Stimulated activated memory B cell treated with anti-CD40 and anti-IgM and Interleukin-4, amounts not matched to agents 10 μg/mL and 1 μg/mL and 100 μg/mL, for 72 hours (primary cell): Measurements from ENCODE around the gene CCDC148.
"Not testable (repeated sequence)": the region's sequence is repeated elsewhere in the genome, so short reads cannot be mapped to it uniquely, and the experiment has no call there.

Source experiments
- ATAC-seq: fragments of 150-1000 bp; cut with Tn5 transposase; 2 replicates; pipeline ENCODE4 v1.10.0; 2021
- H3K27ac Mint-ChIP-seq: one replicate; pipeline ENCODE4 v1.8.0; 2022; ENCODE audit warnings: mild to moderate bottlenecking, mixed read lengths
- H3K27me3 Mint-ChIP-seq: one replicate; pipeline ENCODE4 v1.8.0; 2022; ENCODE audit warnings: mixed read lengths
- H3K36me3 Mint-ChIP-seq: one replicate; pipeline ENCODE4 v1.8.0; 2022; ENCODE audit warnings: mixed read lengths
- H3K4me1 Mint-ChIP-seq: one replicate; pipeline ENCODE4 v1.8.0; 2022; ENCODE audit warnings: mixed read lengths
- H3K4me3 Mint-ChIP-seq: one replicate; pipeline ENCODE4 v1.8.0; 2022; ENCODE audit warnings: mild to moderate bottlenecking, moderate library complexity, mixed read lengths
- H3K9me3 Mint-ChIP-seq: one replicate; pipeline ENCODE4 v1.8.0; 2022; ENCODE audit warnings: mixed read lengths

The CCDC148 gene

GRCh38 chr2:158464426-158465281, 8.1 kb upstream of the CCDC148 start:
- no peaks in the 10 kb centered on the region for H3K4me1 Mint-ChIP-seq
- no peaks in the 10 kb centered on the region for H3K36me3 Mint-ChIP-seq
- H3K4me3 Mint-ChIP-seq, result no peak overlapping the region
- H3K27me3 Mint-ChIP-seq, result peaks cover 13% of the 10 kb centered on the region
- ATAC-seq, result no peak
- H3K9me3 Mint-ChIP-seq, result no peaks in the 10 kb centered on the region
- H3K27ac Mint-ChIP-seq, result no peak overlapping the region

DNA sequence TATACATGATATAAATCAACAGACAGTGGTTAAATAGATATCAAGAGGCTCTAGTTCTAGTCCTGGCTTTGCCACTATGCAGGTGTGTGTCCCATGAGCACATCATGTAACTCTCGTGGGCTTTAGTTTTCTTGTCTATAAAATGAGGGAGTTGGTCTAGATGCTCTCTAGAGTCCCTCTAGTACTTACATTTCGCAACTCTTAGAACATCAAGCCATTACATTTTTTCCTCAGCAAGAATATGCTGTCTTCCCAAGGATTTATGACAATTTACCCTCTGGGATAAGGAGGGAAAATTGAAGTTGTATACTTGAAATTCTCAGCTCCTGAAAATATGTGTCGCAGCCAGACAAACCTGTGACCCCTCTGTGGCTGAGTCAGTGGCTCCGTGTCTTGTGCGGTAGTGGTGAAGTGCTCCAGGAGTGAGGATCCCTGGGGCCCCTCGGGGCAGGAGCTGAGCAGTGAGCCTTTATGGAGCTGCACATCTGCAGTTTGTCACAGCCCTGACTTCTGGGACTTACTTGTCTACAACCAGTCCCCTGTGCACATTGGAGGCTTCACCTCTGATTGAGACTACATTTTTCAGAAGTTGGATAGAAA, 7.0 kb upstream of the CCDC148 start:
- no peak for ATAC-seq
- Mint-ChIP-seq H3K36me3 (no peaks in the 10 kb centered on the region), H3K27ac (no peak overlapping the region), H3K4me3 (no peak overlapping the region), H3K4me1 (peaks cover under 1% of the 10 kb centered on the region), H3K27me3 (peaks cover 16% of the 10 kb centered on the region), H3K9me3 (no peaks in the 10 kb centered on the region)

DNA sequence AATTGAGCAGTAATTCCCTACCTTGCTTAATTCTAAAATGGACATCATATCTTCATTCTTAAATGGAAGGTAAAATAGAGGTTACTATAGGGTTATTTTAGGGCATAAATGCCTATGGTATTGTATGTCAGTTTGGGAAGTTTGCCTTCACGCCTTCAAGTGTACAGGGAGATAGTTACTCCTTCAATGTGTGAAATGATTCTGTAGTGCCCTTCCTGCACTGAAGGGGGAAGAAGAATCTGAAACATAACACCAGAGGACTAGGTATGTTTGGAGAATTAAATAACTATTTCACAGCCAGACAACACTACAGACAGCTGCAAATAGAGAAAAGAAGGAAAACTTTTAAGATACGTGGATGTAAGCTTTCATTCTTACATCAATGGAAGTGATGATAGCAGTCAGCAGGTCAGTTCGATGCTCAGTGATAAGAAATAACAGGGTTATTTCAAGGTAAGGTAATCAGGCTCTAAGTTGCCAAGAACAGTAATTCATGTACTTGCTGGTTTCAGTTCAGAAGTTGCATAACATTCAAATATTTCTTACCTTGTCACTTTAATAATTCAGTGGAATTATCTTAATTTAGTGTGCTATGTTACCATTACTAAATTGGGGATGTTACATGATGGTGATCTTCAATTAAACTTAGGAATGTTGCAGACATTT, 4.2 kb upstream of the CCDC148 start:
- Mint-ChIP-seq H3K27me3 (peaks cover 23% of the 10 kb centered on the region), H3K4me3 (no peak overlapping the region), H3K27ac (no peak overlapping the region), H3K9me3 (no peaks in the 10 kb centered on the region), H3K36me3 (no peaks in the 10 kb centered on the region), H3K4me1 (peaks cover 9% of the 10 kb centered on the region)
- ATAC-seq, result no peak

DNA sequence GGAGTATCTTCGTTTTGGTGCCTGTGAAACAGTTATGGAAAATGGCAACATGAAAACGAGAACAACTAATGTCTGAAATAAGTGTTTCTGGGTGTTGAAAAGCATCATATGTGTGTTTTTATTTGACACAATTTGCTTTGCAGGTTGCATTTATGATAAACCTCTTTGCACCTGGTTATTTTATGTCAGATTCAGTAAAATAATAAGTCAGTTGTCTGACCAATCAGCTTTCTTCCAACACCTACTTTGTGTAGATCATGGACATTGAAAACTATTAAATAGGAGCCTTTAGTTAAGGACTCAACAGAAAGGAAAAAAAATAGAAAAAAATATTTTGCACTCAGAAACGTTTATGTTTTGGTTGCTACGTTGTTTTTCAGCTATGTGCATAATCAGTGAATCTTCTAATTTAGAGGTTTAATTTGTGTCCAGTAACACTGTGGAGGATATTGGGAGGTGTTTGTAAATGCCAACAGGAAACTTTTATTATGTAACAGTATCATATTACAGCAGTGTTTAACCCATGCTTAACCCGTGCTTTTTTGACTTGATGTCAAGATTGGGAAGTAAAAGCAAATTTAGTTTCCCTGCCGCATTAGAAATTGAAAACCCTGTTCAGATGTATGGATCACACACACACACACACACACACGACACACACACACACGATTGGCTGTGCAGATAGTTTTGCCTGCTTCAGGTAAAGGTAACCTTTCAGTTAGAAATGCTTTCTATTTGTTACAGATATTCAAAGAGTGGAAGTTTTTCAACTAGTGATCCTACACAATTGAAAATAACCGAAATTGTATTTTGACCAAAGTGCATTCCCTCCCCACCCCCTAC, 2.8 kb upstream of the CCDC148 start:
- Mint-ChIP-seq H3K36me3 (no peaks in the 10 kb centered on the region), H3K27me3 (peaks cover 23% of the 10 kb centered on the region), H3K4me1 (peaks cover 9% of the 10 kb centered on the region), H3K27ac (no peak overlapping the region), H3K4me3 (no peak overlapping the region), H3K9me3 (no peaks in the 10 kb centered on the region)
- ATAC-seq, result no peak

- Mint-ChIP-seq H3K36me3 (no peaks in the 10 kb centered on the region), H3K4me1 (peaks cover 9% of the 10 kb centered on the region)
Observed at GRCh38 chr2:158458617-158458920, 2.0 kb upstream of the CCDC148 start.

GRCh38 chr2:158457826-158458616, 1.5 kb upstream of the CCDC148 start:
- Mint-ChIP-seq H3K27ac (peak overlapping the region; percentile 47), H3K36me3 (no peaks in the 10 kb centered on the region), H3K9me3 (no peaks in the 10 kb centered on the region), H3K27me3 (peaks cover 23% of the 10 kb centered on the region), H3K4me1 (peaks cover 9% of the 10 kb centered on the region), H3K4me3 (peak overlapping the region; percentile 95)
- ATAC-seq, result peak; percentile 69

More at GRCh38 chr2:158458617-158458920, 2.0 kb upstream of the CCDC148 start:
- Mint-ChIP-seq H3K9me3 (no peaks in the 10 kb centered on the region), H3K27ac (peak overlapping the region; percentile 47), H3K27me3 (peaks cover 23% of the 10 kb centered on the region), H3K4me3 (peak overlapping the region; percentile 95)
- no peak for ATAC-seq

DNA sequence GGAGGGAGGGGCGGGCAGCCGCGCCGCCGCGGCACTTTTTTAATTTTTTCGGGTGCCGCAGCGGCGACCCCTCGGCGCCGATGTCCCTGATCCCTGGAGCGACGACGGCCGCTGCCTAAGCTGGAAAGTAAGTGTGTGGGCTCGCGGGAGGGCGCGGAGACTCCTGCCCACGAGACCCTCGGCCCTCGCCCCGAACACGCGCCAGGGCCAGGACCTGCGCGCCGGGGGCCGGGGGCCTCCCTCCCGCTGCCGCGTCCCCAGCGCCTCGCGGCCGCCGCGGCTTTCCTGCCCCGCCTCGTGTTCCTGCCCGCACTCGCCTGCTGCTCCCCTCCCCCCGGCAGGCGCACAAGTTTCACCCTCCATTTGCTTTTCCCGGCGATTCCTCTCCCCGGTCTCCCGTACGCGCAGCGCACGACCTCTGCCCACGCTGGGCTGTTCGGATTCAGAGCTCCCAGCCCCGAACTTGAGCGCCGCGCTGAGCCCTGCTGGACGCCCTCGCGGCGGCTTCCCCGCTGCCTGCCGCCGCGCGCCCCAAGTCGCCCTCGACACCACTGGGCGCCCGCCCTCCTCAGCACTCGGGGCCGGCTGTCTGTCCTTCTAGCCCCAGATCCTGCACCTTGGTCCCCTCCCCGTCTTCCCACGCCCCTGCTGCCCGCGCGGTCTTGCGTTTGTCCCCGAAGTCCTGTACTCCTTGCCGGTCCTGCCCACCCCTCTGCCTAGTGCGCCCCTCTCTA, 706 bp upstream of the CCDC148 start:
- Mint-ChIP-seq H3K9me3 (no peaks in the 10 kb centered on the region), H3K27me3 (peaks cover 23% of the 10 kb centered on the region), H3K36me3 (no peaks in the 10 kb centered on the region), H3K4me3 (peak overlapping the region; percentile 95), H3K27ac (peak overlapping the region; percentile 47), H3K4me1 (peaks cover 9% of the 10 kb centered on the region)
- ATAC-seq, result peak; percentile 52

GRCh38 chr2:158443606-158444005, 12.9 kb downstream of the CCDC148 start:
- no peak overlapping the region for H3K4me3 Mint-ChIP-seq
- H3K9me3 Mint-ChIP-seq, result peaks cover 3% of the 10 kb centered on the region
- ATAC-seq, result no peak
- H3K4me1 Mint-ChIP-seq, result no peaks in the 10 kb centered on the region
- no peaks in the 10 kb centered on the region for H3K27me3 Mint-ChIP-seq
- H3K27ac Mint-ChIP-seq, result no peak overlapping the region
- no peaks in the 10 kb centered on the region for H3K36me3 Mint-ChIP-seq

DNA sequence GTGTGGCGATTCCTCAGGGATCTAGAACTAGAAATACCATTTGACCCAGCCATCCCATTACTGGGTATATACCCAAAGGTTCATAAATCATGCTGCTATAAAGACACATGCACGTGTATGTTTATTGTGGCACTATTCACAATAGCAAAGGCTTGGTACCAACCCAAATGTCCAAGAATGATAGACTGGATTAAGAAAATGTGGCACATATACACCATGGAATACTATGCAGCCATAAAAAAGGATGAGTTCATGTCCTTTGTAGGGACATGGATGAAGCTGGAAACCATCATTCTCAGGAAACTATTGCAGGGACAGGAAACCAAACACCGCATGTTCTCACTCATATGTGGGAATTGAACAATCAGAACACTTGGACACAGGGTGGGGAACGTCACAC, 17.5 kb downstream of the CCDC148 start:
- not testable (repeated sequence) for H3K4me1 Mint-ChIP-seq

DNA sequence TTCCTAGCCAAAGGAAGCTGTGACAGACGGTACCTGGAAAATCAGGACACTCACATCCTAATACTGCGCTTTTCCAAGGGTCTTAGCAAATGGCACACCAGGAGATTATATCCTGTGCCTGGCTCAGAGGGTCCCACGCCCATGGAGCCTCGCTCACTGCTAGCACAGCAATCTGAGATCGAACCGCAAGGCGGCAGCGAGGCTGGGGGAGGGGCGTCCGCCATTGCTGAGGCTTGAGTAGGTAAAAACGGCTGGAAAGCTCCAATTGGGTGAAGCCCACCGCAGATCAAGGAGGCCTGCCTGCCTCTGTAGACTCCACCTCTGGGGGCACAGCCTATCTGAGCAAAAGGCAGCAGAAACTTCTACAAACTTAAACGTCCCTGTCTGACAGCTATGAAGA, 22.8 kb downstream of the CCDC148 start:
- H3K4me1 Mint-ChIP-seq, H3K27me3 Mint-ChIP-seq, H3K27ac Mint-ChIP-seq, ATAC-seq, H3K9me3 Mint-ChIP-seq, H3K36me3 Mint-ChIP-seq, H3K4me3 Mint-ChIP-seq: not testable (repeated sequence)

More for the DNA sequence above, 17.5 kb downstream of the CCDC148 start:
- not testable (repeated sequence) for H3K36me3 Mint-ChIP-seq, ATAC-seq, H3K27me3 Mint-ChIP-seq, H3K27ac Mint-ChIP-seq, H3K9me3 Mint-ChIP-seq, H3K4me3 Mint-ChIP-seq

DNA sequence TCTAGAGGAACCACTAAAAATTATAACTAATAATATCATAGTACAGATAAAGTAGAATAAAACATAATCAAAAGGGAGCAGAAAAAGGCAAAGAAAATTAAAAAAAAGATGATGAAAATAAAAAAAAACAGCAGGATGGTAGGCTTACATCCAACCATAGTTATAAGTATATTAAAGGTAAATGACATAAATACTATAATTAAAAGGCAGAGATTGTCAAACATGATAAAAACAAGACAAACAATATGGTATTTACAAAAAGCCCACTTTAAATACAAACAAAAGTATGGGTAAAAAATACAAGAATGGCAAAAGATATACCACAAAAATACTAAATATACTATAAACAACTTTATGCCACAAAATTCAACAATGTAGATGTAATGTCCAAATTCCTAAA, 24.4 kb downstream of the CCDC148 start:
- no peak overlapping the region for H3K4me3 Mint-ChIP-seq
- H3K27ac Mint-ChIP-seq, result no peak overlapping the region
- ATAC-seq, result no peak
- peaks cover 6% of the 10 kb centered on the region for H3K9me3 Mint-ChIP-seq
- no peaks in the 10 kb centered on the region for H3K36me3 Mint-ChIP-seq
- H3K27me3 Mint-ChIP-seq, result peaks cover 15% of the 10 kb centered on the region
- no peaks in the 10 kb centered on the region for H3K4me1 Mint-ChIP-seq

DNA sequence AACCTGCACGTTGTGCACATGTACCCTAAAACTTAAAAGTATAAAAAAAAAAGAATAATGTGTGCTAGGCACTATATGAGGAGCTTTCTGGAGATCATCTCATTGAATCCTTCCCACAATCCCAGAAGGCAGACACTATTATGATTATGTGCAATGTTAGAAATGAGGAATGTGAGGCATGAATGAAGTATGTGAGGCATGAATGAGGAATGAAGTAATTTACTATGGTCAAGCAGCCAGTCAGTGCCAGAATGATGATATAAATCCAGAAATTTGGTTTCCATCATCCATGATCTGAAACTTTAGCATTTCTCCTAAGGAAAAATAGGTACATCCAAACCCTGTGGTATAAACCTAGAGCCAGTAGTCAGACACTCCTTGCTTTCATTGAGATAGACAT, 42.0 kb downstream of the CCDC148 start:
- Mint-ChIP-seq H3K27me3 (peaks cover 14% of the 10 kb centered on the region), H3K9me3 (peaks cover 28% of the 10 kb centered on the region), H3K36me3 (no peaks in the 10 kb centered on the region), H3K4me1 (no peaks in the 10 kb centered on the region), H3K27ac (no peak overlapping the region), H3K4me3 (no peak overlapping the region)
- no peak for ATAC-seq

DNA sequence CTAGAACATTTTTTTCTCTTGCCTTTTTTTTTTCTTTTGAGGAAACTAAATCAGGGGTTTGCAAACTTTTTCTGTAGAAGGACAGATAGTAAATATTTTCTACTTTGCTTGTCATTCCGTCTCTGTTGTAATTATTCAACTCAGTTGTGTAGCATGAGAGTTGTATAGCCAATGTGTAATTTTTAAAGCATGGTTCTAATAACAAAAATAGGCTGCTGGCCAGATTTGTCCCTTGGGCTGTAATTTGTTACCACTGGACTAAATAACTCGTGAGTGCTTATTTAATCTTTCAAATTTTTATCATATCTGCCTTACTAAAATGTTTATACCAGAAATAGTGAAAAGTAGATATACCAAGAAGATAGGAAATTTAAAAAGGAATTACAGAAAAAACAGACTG, 43.0 kb downstream of the CCDC148 start:
- H3K9me3 Mint-ChIP-seq, result peaks cover 28% of the 10 kb centered on the region
- ATAC-seq, result no peak
- H3K27ac Mint-ChIP-seq, result no peak overlapping the region
- H3K4me3 Mint-ChIP-seq, result no peak overlapping the region
- no peaks in the 10 kb centered on the region for H3K36me3 Mint-ChIP-seq
- H3K4me1 Mint-ChIP-seq, result no peaks in the 10 kb centered on the region
- H3K27me3 Mint-ChIP-seq, result peaks cover 12% of the 10 kb centered on the region

- H3K27me3 Mint-ChIP-seq, result peaks cover 3% of the 10 kb centered on the region
- H3K9me3 Mint-ChIP-seq, result peaks cover 25% of the 10 kb centered on the region
- H3K4me3 Mint-ChIP-seq, result no peak overlapping the region
- no peaks in the 10 kb centered on the region for H3K4me1 Mint-ChIP-seq
- no peak for ATAC-seq
- no peaks in the 10 kb centered on the region for H3K36me3 Mint-ChIP-seq
- no peak overlapping the region for H3K27ac Mint-ChIP-seq
Observed at GRCh38 chr2:158412206-158412605, 44.3 kb downstream of the CCDC148 start.
